ENCODE results near the gene IFI44.

Gene IFI44

GRCh38 chr1:78649628-78650027 is at the start of gene IFI44:
Gene IFI44 (plus strand): TSS chr1:78649831. CDS start chr1:78650196, 365 bp downstream.
- DNase-seq (ENCODE audit: low read depth in 2 of 2) = peak; percentile 33 to 59

GRCh38 chr1:78601068-78601467 is 48.6 kb upstream of the IFI44 start:
- no peak for DNase-seq (ENCODE audit: low read depth in 2 of 2)

- no peak for DNase-seq (ENCODE audit: low read depth in 2 of 2)
Measured at GRCh38 chr1:78603206-78603605, 46.4 kb upstream of the IFI44 start.

GRCh38 chr1:78604643-78605042 is 45.0 kb upstream of the IFI44 start:
- no peak for DNase-seq (ENCODE audit: low read depth in 2 of 2)

DNA sequence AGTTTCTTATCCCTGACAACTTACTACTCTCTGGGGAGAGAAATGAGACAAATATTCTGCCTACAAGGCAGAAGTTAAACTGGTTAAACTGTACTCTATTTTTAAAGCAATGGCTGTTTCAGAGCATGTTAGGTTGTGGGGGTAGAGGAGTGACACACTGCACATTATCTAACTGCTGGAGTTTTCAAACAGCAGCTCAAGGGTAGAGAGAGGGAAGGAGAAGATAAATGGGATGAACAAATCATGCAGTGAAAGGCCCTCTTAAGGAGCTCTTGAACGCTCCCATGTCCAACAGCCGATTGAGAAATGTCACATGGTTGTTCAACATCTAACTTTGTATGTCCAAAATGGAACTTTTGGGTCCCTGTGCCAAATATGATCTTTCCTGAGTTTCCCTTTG is 43.4 kb upstream of the IFI44 start:
- DNase-seq (ENCODE audit: low read depth in 2 of 2) = no peak

- DNase-seq (ENCODE audit: low read depth in 2 of 2) = no peak
Measured at GRCh38 chr1:78607334-78607927, 42.2 kb upstream of the IFI44 start.

- DNase-seq (ENCODE audit: low read depth in 2 of 2) = no peak
Measured at GRCh38 chr1:78607944-78608343, 41.7 kb upstream of the IFI44 start.

- DNase-seq (ENCODE audit: low read depth in 2 of 2) = peak in 1 of 2 donors; percentile 6
Measured at GRCh38 chr1:78617615-78618026, 32.0 kb upstream of the IFI44 start.

DNA sequence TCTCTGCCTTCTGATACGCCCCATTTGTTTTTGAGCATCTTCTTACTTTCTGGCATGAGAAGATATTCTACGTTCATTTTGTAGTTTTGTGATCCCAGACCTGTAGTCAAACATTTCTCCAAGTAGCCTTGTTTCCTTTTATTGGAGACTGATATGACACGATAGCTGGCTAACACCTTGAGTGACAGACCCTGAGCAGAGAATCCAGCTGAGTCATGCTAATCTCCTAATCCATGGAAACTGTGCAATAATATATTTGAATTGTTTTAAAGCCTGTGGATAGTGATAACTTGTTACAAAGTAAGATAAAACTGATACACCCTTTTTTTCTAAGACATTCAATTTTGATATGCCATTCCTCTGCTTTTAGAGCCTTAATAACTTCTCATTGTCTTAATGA is 30.6 kb upstream of the IFI44 start:
- no peak for DNase-seq (ENCODE audit: low read depth in 2 of 2)

- DNase-seq (ENCODE audit: low read depth in 2 of 2) = no peak
Measured at GRCh38 chr1:78619446-78619802, 30.2 kb upstream of the IFI44 start.

DNA sequence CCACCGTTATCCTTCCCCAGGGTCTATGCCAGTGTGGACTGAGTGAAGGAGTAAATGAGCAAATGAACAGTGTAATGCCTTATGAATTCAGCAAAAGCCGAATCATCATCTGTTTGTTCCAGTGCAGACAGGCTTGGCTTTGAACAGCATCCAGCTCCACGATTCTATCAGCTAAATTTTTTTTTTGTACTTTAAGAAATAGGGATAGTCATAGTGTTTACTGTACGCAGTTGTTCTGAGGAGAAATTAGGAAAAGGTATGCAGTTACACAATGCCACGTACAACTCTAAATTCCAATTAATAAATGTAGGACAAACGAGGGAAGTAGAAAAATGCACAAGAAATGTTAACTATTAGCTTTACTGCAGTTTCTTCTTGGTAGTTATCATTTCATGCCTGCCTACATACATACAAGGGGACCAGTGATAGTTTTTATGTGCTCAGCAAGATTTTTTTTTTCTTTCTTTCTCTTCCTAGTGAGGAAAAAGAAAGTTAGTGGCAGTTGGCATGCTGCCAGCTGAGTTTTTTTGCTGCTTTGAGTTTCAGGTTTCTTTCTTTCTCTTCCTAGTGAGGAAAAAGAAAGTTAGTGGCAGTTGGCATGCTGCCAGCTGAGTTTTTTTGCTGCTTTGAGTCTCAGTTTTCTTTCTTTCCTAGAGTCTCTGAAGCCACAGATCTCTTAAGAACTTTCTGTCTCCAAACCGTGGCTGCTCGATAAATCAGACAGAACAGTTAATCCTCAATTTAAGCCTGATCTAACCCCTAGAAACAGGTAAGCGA is 29.6 kb upstream of the IFI44 start, which contains the start of gene IFI44L:
Gene IFI44L (plus strand): TSS at position 646 of the 777 bp plus-strand sequence. CDS start 7,468 bp downstream, outside the sequence.
- peak; percentile 27 to 59 for DNase-seq (ENCODE audit: low read depth in 2 of 2)

GRCh38 chr1:78620666-78621065 is 29.0 kb upstream of the IFI44 start:
- DNase-seq (ENCODE audit: low read depth in 2 of 2) = no peak

DNA sequence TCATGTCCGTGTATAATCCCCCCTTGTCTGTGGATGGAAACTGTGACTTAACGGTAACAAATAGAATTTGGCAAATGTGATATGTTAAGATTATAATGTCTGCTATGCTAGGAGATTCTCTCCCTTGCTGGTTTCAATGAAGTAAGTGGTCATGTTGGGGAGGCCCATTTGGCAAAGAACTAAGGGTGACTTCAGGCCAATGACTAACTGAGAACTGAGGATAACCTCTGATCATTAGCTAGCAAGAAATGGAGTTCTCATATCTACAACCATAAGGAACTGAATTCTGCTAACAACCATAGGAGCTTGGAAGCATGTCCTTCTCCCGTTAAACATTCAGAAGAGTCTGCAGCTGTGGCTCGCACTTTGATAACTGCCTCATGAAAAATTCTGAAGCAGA is 27.1 kb upstream of the IFI44 start:
- DNase-seq (ENCODE audit: low read depth in 2 of 2) = no peak

DNA sequence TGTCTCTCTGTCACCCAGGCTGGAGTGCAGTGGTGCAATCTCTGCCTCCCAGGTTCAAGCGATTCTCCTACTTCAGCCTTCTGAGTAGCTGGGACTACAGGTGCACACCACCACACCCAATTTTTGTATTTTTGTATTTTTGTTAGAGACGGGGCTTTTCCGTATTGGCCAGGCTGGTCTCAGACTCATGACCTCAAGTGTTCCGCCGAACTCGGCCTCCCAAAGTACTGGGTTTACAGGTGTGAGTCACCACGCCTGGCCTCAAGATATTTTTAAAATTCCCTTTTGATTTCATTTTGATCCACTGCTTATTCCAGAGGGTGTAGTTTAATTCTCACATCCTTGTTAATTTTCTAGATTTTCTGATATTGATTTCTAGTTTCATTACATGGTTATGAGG is 25.6 kb upstream of the IFI44 start:
- DNase-seq (ENCODE audit: low read depth in 2 of 2) = no peak

DNA sequence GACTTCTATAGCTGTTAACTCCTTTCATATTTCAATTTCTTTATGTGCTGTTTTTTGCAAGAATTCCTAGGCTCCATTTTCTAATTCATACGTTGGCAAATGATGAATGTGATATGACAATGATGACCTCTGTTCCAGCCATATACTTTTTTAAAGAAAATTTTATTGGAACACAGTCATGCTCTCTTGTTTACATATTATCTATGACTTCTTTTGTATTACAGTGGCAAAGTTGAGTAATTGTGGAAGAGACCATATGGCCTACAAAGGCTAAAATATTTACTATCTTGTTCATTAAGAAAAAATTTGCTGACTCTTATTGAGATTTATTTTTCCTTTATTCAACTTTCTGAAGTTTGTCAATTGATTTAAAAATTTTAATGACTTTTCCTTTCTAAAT is 22.3 kb upstream of the IFI44 start:
- no peak for DNase-seq (ENCODE audit: low read depth in 2 of 2)

GRCh38 chr1:78630600-78630999 is 19.0 kb upstream of the IFI44 start:
- no peak for DNase-seq (ENCODE audit: low read depth in 2 of 2)

DNA sequence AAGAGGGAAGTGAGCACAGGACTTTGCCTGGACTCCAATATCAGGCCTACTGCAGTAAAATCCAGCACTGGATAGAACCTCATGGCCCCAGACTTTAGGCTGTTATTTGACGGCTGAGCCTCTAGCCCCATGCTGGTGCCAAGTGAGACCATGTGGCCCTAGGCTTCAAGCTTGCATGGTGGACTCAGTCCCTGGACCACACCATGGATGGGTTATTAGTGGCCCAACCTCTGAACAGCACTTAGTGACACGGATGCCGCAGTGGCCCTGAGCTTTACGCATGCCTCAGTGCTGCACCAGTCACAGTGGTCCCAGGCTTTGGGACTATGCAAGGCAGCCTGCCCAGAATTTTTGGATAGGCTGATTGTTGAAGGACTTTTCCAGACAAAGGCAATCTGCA is 16.4 kb upstream of the IFI44 start:
- DNase-seq (ENCODE audit: low read depth in 2 of 2) = no peak

GRCh38 chr1:78640462-78640861 is 9.2 kb upstream of the IFI44 start:
- no peak for DNase-seq (ENCODE audit: low read depth in 2 of 2)

GRCh38 chr1:78641558-78641957 is 8.1 kb upstream of the IFI44 start:
- no peak for DNase-seq (ENCODE audit: low read depth in 2 of 2)

DNA sequence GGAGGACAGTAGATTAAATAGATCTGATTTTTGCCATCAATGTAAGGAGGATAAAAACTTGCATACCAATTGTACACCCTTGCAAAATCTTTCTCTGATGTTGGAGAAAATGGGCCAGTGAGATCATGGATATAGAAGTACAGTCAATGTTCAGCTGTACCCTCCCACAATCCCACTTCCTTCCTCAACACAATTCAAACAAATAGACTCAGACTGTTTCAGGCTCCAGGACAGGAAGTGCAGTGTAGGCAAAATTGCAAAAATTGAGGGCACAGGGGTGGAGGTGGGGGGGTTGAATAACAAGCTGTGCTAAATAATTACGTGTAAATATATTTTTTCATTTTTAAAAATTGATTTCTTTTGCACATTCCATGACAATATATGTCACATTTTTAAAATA is 3.9 kb upstream of the IFI44 start:
- no peak for DNase-seq (ENCODE audit: low read depth in 2 of 2)

DNA sequence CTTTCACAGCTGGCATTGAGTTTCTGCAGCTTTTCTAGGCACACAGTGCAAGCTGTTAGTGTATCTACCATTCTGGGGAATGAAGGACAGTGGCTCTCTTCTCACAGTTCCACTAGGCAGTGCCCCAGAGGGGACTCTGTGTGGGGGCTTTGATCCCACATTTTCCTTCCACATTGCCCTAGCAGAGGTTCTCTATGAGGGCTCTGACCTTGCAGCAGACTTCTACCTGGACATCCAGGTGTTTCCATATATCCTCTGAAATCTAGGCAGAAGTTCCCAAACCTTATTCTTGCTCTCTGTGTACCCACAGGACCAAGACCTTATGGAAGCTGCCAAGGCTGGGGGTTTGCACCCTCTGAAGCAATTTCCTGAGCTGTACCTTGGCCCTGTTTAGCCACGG is 2.4 kb upstream of the IFI44 start:
- DNase-seq (ENCODE audit: low read depth in 2 of 2) = no peak

DNA sequence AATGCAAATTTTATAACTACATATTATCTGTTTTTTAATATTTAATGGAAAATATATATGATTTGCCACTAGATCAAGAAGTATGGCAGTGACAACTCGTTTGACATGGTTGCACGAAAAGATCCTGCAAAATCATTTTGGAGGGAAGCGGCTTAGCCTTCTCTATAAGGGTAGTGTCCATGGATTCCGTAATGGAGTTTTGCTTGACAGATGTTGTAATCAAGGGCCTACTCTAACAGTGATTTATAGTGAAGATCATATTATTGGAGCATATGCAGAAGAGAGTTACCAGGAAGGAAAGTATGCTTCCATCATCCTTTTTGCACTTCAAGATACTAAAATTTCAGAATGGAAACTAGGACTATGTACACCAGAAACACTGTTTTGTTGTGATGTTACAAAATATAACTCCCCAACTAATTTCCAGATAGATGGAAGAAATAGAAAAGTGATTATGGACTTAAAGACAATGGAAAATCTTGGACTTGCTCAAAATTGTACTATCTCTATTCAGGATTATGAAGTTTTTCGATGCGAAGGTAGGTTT is 556 bp downstream of the IFI44 start:
- DNase-seq (ENCODE audit: low read depth in 2 of 2) = no peak

DNA sequence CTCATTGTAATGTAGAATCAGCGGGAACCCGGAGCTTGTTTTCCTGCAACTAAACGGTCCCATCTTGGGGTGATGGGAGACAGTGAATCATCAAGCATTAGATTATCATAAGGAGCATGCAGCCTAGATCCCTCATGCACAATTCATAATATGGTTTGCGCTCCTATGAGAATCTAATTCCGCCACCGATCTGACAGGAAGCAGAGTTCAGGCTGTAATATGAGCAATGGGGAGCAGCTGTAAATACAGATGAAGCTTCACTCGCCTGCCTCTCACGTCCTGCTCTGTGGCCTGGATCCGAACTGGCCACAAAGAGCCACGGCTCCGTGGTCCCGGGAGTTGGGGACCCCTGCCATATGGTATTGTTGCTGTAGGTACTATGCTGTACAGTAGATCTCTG is 1.6 kb downstream of the IFI44 start:
- no peak for DNase-seq (ENCODE audit: low read depth in 2 of 2)
